HG02610 (cell line): ENCODE measurements around the gene CATSPER3.

Experiments used
- ATAC-seq: cut with Tn5 transposase; IDR thresholded peaks from one replicate; pipeline ENCODE4 v1.9.1; 2021; ENCODE audit warnings: mild to moderate bottlenecking, moderate library complexity; ENCODE audit not compliant: unreplicated experiment

Gene CATSPER3

GRCh38 chr5:135027697-135028615 lies 60.2 kb downstream of the CATSPER3 start:
- ATAC-seq, result no peak

GRCh38 chr5:135028791-135029476 lies 61.2 kb downstream of the CATSPER3 start:
- no peak for ATAC-seq

DNA sequence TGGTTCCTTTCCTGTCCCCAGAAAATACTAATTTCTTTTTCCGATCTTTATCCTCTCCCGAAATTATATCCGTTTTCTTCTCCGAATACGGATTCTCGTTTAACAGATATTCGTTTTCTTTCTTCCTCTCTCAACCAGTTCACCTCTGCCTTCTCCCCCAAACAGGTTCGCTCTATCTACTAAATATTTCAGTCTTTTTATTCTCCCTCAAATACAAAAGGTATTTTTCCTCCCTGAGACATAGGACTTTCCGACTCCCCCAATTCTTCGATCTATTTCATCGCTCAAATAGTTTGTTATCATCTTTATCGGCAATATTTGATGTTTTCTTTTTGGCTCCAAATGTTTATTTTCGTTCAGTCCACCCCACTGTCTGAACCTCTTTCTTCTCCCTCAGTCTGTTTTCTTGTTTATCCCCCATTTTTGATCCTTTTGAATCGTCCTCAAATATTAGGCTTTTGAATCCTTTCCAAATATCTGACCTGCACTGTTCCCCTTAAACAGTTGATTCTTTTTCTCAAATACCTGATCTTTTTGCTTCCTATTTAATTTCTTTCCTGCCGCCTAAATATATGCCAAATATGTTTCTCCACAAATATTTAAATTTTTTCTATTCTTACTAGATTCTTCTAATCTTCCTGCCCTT lies 61.9 kb downstream of the CATSPER3 start:
- ATAC-seq, result no peak

- no peak for ATAC-seq
Measured at GRCh38 chr5:135030123-135030955, 62.6 kb downstream of the CATSPER3 start.

GRCh38 chr5:135030956-135031812 lies 63.5 kb downstream of the CATSPER3 start:
- no peak for ATAC-seq

GRCh38 chr5:135031813-135032694 lies 64.3 kb downstream of the CATSPER3 start:
- ATAC-seq, result no peak

GRCh38 chr5:135032695-135032998 lies 64.9 kb downstream of the CATSPER3 start:
- ATAC-seq, result no peak

GRCh38 chr5:135032999-135033861 lies 65.5 kb downstream of the CATSPER3 start:
- ATAC-seq, result no peak

DNA sequence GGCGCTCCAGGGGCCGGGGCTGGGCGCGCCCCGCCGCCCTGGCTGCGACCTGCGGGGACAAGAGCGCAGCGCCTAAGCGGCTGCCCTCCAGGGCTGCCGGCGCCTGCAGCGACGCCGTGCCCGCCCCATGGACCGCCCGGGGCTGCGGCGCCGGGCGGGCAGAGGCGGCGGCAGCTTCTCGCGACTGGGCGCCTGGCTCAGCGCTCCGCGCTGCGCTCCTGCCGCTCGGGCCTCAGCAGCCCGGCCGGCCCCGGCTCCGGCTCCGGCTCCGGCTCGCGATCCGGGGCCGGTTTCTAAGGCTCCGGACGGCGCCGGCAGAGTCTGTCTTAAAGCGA lies 66.2 kb downstream of the CATSPER3 start, which contains the start of gene PITX1:
PITX1 (minus strand) TSS at position 328 of the 335 bp plus-strand sequence. CDS start 347 bp downstream, outside the sequence.
- ATAC-seq, result no peak

DNA sequence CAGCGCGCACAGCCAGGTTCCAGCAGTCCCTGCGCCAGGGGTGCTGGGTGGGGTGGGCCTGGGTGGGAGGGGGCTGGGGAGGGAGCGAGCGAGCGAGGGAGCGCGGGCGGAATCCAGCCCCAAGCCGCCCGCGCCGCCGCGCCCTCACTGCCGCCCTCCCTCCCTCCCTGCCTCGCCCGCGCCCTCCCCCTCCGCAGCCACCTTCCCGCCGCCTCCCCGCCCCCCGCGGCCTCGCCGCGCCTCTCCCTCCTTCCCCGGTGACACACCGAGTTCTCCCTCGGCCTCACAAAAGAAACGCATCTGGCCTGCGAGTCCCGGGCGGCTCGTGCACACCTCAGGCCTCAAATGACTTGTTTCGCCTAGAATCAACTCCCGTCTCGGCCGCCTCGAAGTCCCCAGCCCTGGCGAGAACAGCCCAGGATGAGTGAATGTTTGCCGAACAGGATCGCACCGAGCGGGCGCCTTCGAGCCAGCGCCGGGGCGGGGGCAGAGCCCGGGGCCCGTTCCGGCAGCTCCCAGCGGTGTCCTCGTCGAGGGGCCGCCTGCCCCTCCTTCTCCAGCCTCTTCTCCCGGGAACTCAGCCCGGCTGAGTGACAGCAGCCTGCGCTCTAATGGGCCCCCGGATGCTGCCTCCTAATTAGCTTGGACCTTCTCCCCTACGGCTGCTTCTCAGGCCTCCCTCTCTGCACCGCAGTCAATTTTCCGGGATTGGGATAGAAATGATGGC lies 66.7 kb downstream of the CATSPER3 start:
- ATAC-seq, result no peak

GRCh38 chr5:135034963-135035677 lies 67.4 kb downstream of the CATSPER3 start:
- no peak for ATAC-seq

DNA sequence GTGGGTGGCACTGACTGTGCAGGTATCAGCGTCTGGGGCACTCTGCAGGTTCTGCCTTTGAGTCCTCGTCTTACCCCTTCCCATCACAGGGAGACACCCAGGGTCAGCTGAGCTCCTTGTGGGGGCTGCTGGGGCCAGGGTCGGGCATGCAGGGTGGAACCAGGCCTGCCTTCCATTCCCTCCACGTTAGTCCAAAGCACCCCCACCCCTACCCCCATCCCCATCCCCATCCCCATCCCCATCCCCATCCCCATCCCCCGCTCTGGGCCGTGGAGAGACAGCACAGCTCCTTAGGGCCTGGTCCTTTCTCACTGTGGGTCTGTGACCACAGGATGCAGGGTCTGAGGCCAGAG lies 67.9 kb downstream of the CATSPER3 start:
- ATAC-seq, result no peak

DNA sequence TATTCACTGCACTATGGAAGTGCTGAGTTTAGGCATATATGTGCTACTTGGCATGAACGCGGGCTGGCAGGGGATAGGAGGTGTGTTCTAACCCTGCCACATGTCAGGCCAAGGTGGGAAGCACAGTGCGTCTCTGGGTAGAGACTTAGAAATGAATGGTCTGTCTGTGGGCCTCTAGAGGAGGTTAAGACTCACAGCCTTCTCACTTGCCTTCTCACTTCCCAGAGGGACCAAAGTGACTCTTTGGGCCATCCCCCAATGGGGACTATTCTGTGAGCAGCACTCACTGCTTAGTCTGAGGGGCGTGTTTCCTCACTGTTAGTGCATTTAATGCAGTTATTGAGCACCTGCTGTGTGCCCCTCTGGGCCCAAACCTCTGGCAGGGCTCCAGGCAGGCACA lies 68.7 kb downstream of the CATSPER3 start:
- no peak for ATAC-seq

GRCh38 chr5:135037519-135038204 lies 70.0 kb downstream of the CATSPER3 start:
- no peak for ATAC-seq

GRCh38 chr5:135038205-135038812 lies 70.6 kb downstream of the CATSPER3 start:
- no peak for ATAC-seq

- ATAC-seq, result no peak
Measured at GRCh38 chr5:135038813-135039270, 71.1 kb downstream of the CATSPER3 start.
